ENCODE data around the gene YBX1.
"Not testable (repeated sequence)": the region's sequence is repeated elsewhere in the genome, so short reads cannot be mapped to it uniquely, and the experiment has no call there.

Gene YBX1

GRCh38 chr1:42680921-42681683, 1.1 kb upstream of the YBX1 start (continued):
- no peak for TF ChIP-seq HOXA7 (CRISPR knock-in tag; IDR thresholded peaks at IDR 0.05; ENCODE audit: borderline replicate concordance)
- TF ChIP-seq ZNF335 (tag by site-specific recombination; conservative IDR thresholded peaks at IDR 0.05) = peak; percentile 80
- no peak for TF ChIP-seq ZNF302 (tag by site-specific recombination; IDR thresholded peaks at IDR 0.05; ENCODE audit: low read depth)
- TF ChIP-seq ZNF600 (tag by site-specific recombination; IDR thresholded peaks at IDR 0.05) = 0 out of 2 replicates have a peak, but pooled peaks have one; percentile 15
- TF ChIP-seq ZNF692 (tag by site-specific recombination; IDR thresholded peaks at IDR 0.05) = no peak
- no peak for TF ChIP-seq BCL11B (tag by site-specific recombination; IDR thresholded peaks at IDR 0.05; ENCODE audit: low read depth)
- TF ChIP-seq ZNF837 (tag by site-specific recombination; IDR thresholded peaks at IDR 0.05) = no peak

GRCh38 chr1:42682484-42682738, 193 bp downstream of the YBX1 start:
- CTCF ChIA-PET = interaction anchor here (0.6 to 1.1 kb wide), 3 partner anchors 24 to 104 kb away, joined by 3 read pairs; no protein-coding TSS in a partner anchor
- Histone ChIP-seq H3K36me3 (ENCODE audit: control insufficient read depth in 2 of 2, insufficient read depth in 1 of 2, low read length in 2 of 2) (peaks cover 0 to 46% of the 10 kb centered on the region in 2 experiments; a peak in 1 of 3 replicates), H3K4me1 (ENCODE audit: control insufficient read depth, insufficient read depth, low read length) (peaks cover 13% of the 10 kb centered on the region), H3K4me3 (ENCODE audit: low read depth, low read length) (peak overlapping the region; percentile 78), H3K27ac (ENCODE audit: extremely low read depth, low read depth, low read length) (peak overlapping the region; percentile 75; the same call in 1 of the 2 replicates)
- H3K9me3 ChIP-seq (ENCODE audit: control insufficient read depth, insufficient read depth, low read depth, low read length) = not testable (repeated sequence)
- POLR2A ChIA-PET = interaction anchor here (0.6 to 3.2 kb wide), 22 partner anchors 9 to 517 kb away, joined by 3 to 34 read pairs (median 4); partner anchors contain the start of genes C1orf50, CCDC30, CLDN19 and P3H1

GRCh38 chr1:42682739-42683531, 717 bp downstream of the YBX1 start:
- peak overlapping the region; percentile 78 for H3K4me3 ChIP-seq (ENCODE audit: low read depth, low read length)
- POLR2A ChIA-PET = interaction anchor here (0.6 to 3.2 kb wide), 21 partner anchors 8 to 391 kb away, joined by 3 to 34 read pairs (median 6); partner anchors contain the start of genes C1orf50, CCDC30, CLDN19 and P3H1
- H3K27ac ChIP-seq (ENCODE audit: extremely low read depth, low read depth, low read length) = peak overlapping the region; percentile 75
- H3K4me1 ChIP-seq (ENCODE audit: control insufficient read depth, insufficient read depth, low read length) = peaks cover 13% of the 10 kb centered on the region
- no peaks in the 10 kb centered on the region for H3K9me3 ChIP-seq (ENCODE audit: control insufficient read depth, insufficient read depth, low read depth, low read length)
- H3K36me3 ChIP-seq (ENCODE audit: control insufficient read depth in 2 of 2, insufficient read depth in 1 of 2, low read length in 2 of 2) = peaks cover 0 to 47% of the 10 kb centered on the region in 2 experiments; a peak in 1 of 3 replicates
- CTCF ChIA-PET = interaction anchor here (0.6 to 1.1 kb wide), 4 partner anchors 23 to 105 kb away, joined by 3 read pairs; no protein-coding TSS in a partner anchor
- TF ChIP-seq ZIC2 (tag by site-specific recombination; IDR thresholded peaks at IDR 0.05) (no peak), ZNF529 (tag by site-specific recombination; IDR thresholded peaks at IDR 0.05; ENCODE audit: insufficient replicate concordance) (no peak), KLF7 (tag by site-specific recombination; IDR thresholded peaks at IDR 0.05; ENCODE audit: borderline replicate concordance) (no peak), ZNF473 (tag by site-specific recombination; IDR thresholded peaks at IDR 0.05) (no peak), REST (tag by site-specific recombination; IDR thresholded peaks at IDR 0.05) (no peak), KLF10 (tag by site-specific recombination; IDR thresholded peaks at IDR 0.05) (peak; percentile 81), RBAK (tag by site-specific recombination; IDR thresholded peaks at IDR 0.05) (no peak), PATZ1 (tag by site-specific recombination; IDR thresholded peaks at IDR 0.05) (no peak), ZBTB44 (tag by site-specific recombination; IDR thresholded peaks at IDR 0.05) (no peak), ATF2 (tag by site-specific recombination; IDR thresholded peaks at IDR 0.05; ENCODE audit: low read depth) (no peak), ZSCAN5A (tag by site-specific recombination; IDR thresholded peaks at IDR 0.05) (no peak)

All from HEK293 (cell line).